Mesenchymal stem cell (in vitro differentiated cells and primary cell): ENCODE measurements around the gene KCNA3.

Experiments used
- DNase-seq: peaks from one replicate; pipeline ENCODE4 v3.0.0-alpha.2; 2013
- H2AFZ ChIP-seq: one replicate; pipeline ENCODE4 v1.6.1; 2013; ENCODE audit warnings: low read depth, mild to moderate bottlenecking, control low read depth, inconsistent platforms, low read length, moderate library complexity
- H2AK5ac ChIP-seq: 2 replicates; pipeline ENCODE4 v1.6.1; 2013; ENCODE audit warnings: low read length, moderate library complexity, mild to moderate bottlenecking, inconsistent platforms; ENCODE audit not compliant: severe bottlenecking
- H2BK120ac ChIP-seq: one replicate; pipeline ENCODE4 v1.6.1; 2013; ENCODE audit warnings: low read depth, mild to moderate bottlenecking, inconsistent platforms, low read length, moderate library complexity
- H2BK12ac ChIP-seq, 2 experiments: one replicate each; pipeline ENCODE4 v1.6.1; 2013; ENCODE audit warnings: inconsistent platforms in 2 of 2, low read length in 2 of 2, mild to moderate bottlenecking in 2 of 2, moderate library complexity in 2 of 2, control low read depth in 1 of 2
- H2BK15ac ChIP-seq: one replicate; pipeline ENCODE4 v1.6.1; 2013; ENCODE audit warnings: mild to moderate bottlenecking, low read depth, inconsistent platforms; ENCODE audit not compliant: poor library complexity, severe bottlenecking
- H2BK5ac ChIP-seq: 2 replicates; pipeline ENCODE4 v1.6.1; 2013; ENCODE audit warnings: low read depth, mild to moderate bottlenecking, low read length, control low read depth, inconsistent platforms; ENCODE audit not compliant: poor library complexity, severe bottlenecking
- H3K14ac ChIP-seq, 2 experiments: one replicate each; pipeline ENCODE4 v1.6.1; 2013; ENCODE audit warnings: inconsistent platforms in 2 of 2, low read length in 2 of 2, control low read depth in 1 of 2, mild to moderate bottlenecking in 1 of 2, moderate library complexity in 1 of 2
- H3K18ac ChIP-seq, 2 experiments: one replicate each; pipeline ENCODE4 v1.6.1; 2013; ENCODE audit warnings: inconsistent platforms in 2 of 2, low read length in 2 of 2, control low read depth in 1 of 2, low read depth in 1 of 2, mild to moderate bottlenecking in 1 of 2
- H3K23ac ChIP-seq, 2 experiments: one replicate each; pipeline ENCODE4 v1.6.1; 2013; ENCODE audit warnings: inconsistent platforms in 2 of 2, low read length in 2 of 2, mild to moderate bottlenecking in 2 of 2, moderate library complexity in 2 of 2, control low read depth in 1 of 2
- H3K27ac ChIP-seq: 2 replicates; pipeline ENCODE4 v1.5.1; 2013; ENCODE audit warnings: mild to moderate bottlenecking, moderate library complexity, low read length, control low read depth, inconsistent platforms; ENCODE audit not compliant: poor library complexity, severe bottlenecking
- H3K27me3 ChIP-seq, 2 experiments: 2 replicates each; pipeline versions ENCODE4 v1.6.1 to v1.7.0; 2013; ENCODE audit warnings: low read length in 2 of 2, mild to moderate bottlenecking in 2 of 2, moderate library complexity in 2 of 2, control low read depth in 1 of 2, inconsistent platforms in 1 of 2; ENCODE audit not compliant: control insufficient read depth in 1 of 2, insufficient read depth in 1 of 2
- H3K36me3 ChIP-seq, 2 experiments: 2 replicates each; pipeline versions ENCODE4 v1.6.1 to v1.7.0; 2013; ENCODE audit warnings: low read length in 2 of 2, control low read depth in 1 of 2, inconsistent platforms in 1 of 2, low read depth in 1 of 2, mild to moderate bottlenecking in 1 of 2; ENCODE audit not compliant: insufficient read depth in 2 of 2, control insufficient read depth in 1 of 2
- H3K4ac ChIP-seq, 2 experiments: one replicate each; pipeline ENCODE4 v1.6.1; 2013; ENCODE audit warnings: inconsistent platforms in 2 of 2, low read length in 2 of 2, mild to moderate bottlenecking in 2 of 2, moderate library complexity in 2 of 2, control low read depth in 1 of 2, low read depth in 1 of 2
- H3K4me1 ChIP-seq: 2 replicates; pipeline ENCODE4 v1.6.1; 2013; ENCODE audit warnings: low read depth, low read length, control low read depth; ENCODE audit not compliant: control insufficient read depth, insufficient read depth
- H3K4me2 ChIP-seq: 2 replicates; pipeline ENCODE4 v1.6.1; 2013; ENCODE audit warnings: low read length, mild to moderate bottlenecking, inconsistent platforms; ENCODE audit not compliant: poor library complexity, severe bottlenecking
- H3K4me3 ChIP-seq, 2 experiments: 2 replicates each; pipeline versions ENCODE4 v1.5.1 to v1.7.0; 2013; ENCODE audit warnings: low read length in 2 of 2, mild to moderate bottlenecking in 2 of 2, control low read depth in 1 of 2, low read depth in 1 of 2; ENCODE audit not compliant: insufficient read depth in 1 of 2
- H3K79me1 ChIP-seq: replicated peaks from 2 replicates; pipeline ENCODE4 v1.6.1; 2013; ENCODE audit warnings: mild to moderate bottlenecking, control low read depth, low read length, inconsistent platforms; ENCODE audit not compliant: poor library complexity, severe bottlenecking
- H3K9ac ChIP-seq: 2 replicates; pipeline ENCODE4 v1.7.0; 2013; ENCODE audit warnings: mild to moderate bottlenecking, low read length, moderate library complexity
- H3K9me3 ChIP-seq: 2 replicates; pipeline ENCODE4 v1.7.0; 2013; ENCODE audit warnings: mild to moderate bottlenecking, low read length; ENCODE audit not compliant: control insufficient read depth
- H4K8ac ChIP-seq: one replicate; pipeline ENCODE4 v1.6.1; 2013; ENCODE audit warnings: inconsistent platforms, mild to moderate bottlenecking, low read length, moderate library complexity
- H4K91ac ChIP-seq: one replicate; pipeline ENCODE4 v1.6.1; 2013; ENCODE audit warnings: mild to moderate bottlenecking, low read length, inconsistent platforms
- WGBS: methylation state at CpG from one replicate; pipeline ENCODE4 v1.1.7; 2013; ENCODE audit warnings: mixed read lengths; 5-methylcytosine and 5-hydroxymethylcytosine counted together

KCNA3 gene

GRCh38 chr1:110689868-110690267, 15.1 kb upstream of the KCNA3 start:
- H3K9ac ChIP-seq, result no peak overlapping the region
- H3K23ac ChIP-seq, result no peak overlapping the region
- H3K79me1 ChIP-seq, result no peaks in the 10 kb centered on the region
- no peak for DNase-seq
- H2AK5ac ChIP-seq, result no peak overlapping the region
- no peak overlapping the region for H3K18ac ChIP-seq
- H3K4me2 ChIP-seq, result no peak overlapping the region
- H3K36me3 ChIP-seq, result no peaks in the 10 kb centered on the region
- no peak overlapping the region for H3K14ac ChIP-seq
- H3K4me1 ChIP-seq, result no peaks in the 10 kb centered on the region
- H3K9me3 ChIP-seq, result no peaks in the 10 kb centered on the region
- H2BK15ac ChIP-seq, result no peak overlapping the region
- no peak overlapping the region for H2BK12ac ChIP-seq
- H2AFZ ChIP-seq, result no peak overlapping the region
- no peak overlapping the region for H4K8ac ChIP-seq
- no peak overlapping the region for H4K91ac ChIP-seq
- no peak overlapping the region for H2BK120ac ChIP-seq
- no peak overlapping the region for H3K4me3 ChIP-seq
- no peak overlapping the region for H2BK5ac ChIP-seq
- no peak overlapping the region for H3K27ac ChIP-seq
- H3K27me3 ChIP-seq, result peaks cover 0 to 6% of the 10 kb centered on the region in 2 experiments
- no peak overlapping the region for H3K4ac ChIP-seq

- Histone ChIP-seq H3K27me3 (peaks cover 0 to 6% of the 10 kb centered on the region in 2 experiments), H3K4me2 (no peak overlapping the region), H2AFZ (no peak overlapping the region), H3K27ac (no peak overlapping the region), H2BK15ac (no peak overlapping the region), H3K23ac (no peak overlapping the region), H3K14ac (no peak overlapping the region), H3K79me1 (no peaks in the 10 kb centered on the region), H3K4ac (no peak overlapping the region), H2BK120ac (no peak overlapping the region), H3K4me3 (no peak overlapping the region), H2BK12ac (no peak overlapping the region), H4K91ac (no peak overlapping the region), H3K9me3 (no peaks in the 10 kb centered on the region), H3K9ac (no peak overlapping the region), H4K8ac (no peak overlapping the region), H3K36me3 (no peaks in the 10 kb centered on the region), H3K18ac (no peak overlapping the region), H3K4me1 (no peaks in the 10 kb centered on the region), H2BK5ac (no peak overlapping the region), H2AK5ac (no peak overlapping the region)
- DNase-seq, result no peak
- WGBS, result 86% methylated on average over 3 of the region's 3 CpGs
These were observed 13.8 kb upstream of the KCNA3 start for GRCh38 chr1:110688514-110688913.

- no peak overlapping the region for H3K4me2 ChIP-seq
- no CpG with 5 or more reads among the region's 1 CpG for WGBS
- H3K27ac ChIP-seq, result no peak overlapping the region
- H2BK15ac ChIP-seq, result no peak overlapping the region
- no peak overlapping the region for H2BK5ac ChIP-seq
- no peak overlapping the region for H4K91ac ChIP-seq
- no peak overlapping the region for H2AFZ ChIP-seq
- H3K4me1 ChIP-seq, result no peaks in the 10 kb centered on the region
- H3K4me3 ChIP-seq, result no peak overlapping the region
- no peak overlapping the region for H2BK120ac ChIP-seq
- H3K23ac ChIP-seq, result no peak overlapping the region
- no peaks in the 10 kb centered on the region for H3K36me3 ChIP-seq
- DNase-seq, result no peak
- no peak overlapping the region for H2BK12ac ChIP-seq
- no peaks in the 10 kb centered on the region for H3K79me1 ChIP-seq
- H4K8ac ChIP-seq, result no peak overlapping the region
- no peak overlapping the region for H3K14ac ChIP-seq
- H2AK5ac ChIP-seq, result no peak overlapping the region
- H3K4ac ChIP-seq, result no peak overlapping the region
- H3K9ac ChIP-seq, result no peak overlapping the region
- no peak overlapping the region for H3K18ac ChIP-seq
- no peaks in the 10 kb centered on the region for H3K9me3 ChIP-seq
- H3K27me3 ChIP-seq, result peaks cover 0 to 4% of the 10 kb centered on the region in 2 experiments
These were observed 12.5 kb upstream of the KCNA3 start for GRCh38 chr1:110687250-110687649.

GRCh38 chr1:110686188-110686587, 11.4 kb upstream of the KCNA3 start:
- Histone ChIP-seq H3K9ac (no peak overlapping the region), H3K23ac (no peak overlapping the region), H4K91ac (no peak overlapping the region), H3K9me3 (no peaks in the 10 kb centered on the region), H2BK15ac (no peak overlapping the region), H3K4me3 (no peak overlapping the region), H3K14ac (no peak overlapping the region), H3K4ac (no peak overlapping the region), H3K79me1 (no peaks in the 10 kb centered on the region), H2AK5ac (no peak overlapping the region), H4K8ac (no peak overlapping the region), H3K4me2 (no peak overlapping the region), H3K27me3 (peaks cover 0 to 12% of the 10 kb centered on the region in 2 experiments), H3K36me3 (no peaks in the 10 kb centered on the region), H2AFZ (no peak overlapping the region), H3K27ac (no peak overlapping the region), H3K4me1 (no peaks in the 10 kb centered on the region), H3K18ac (no peak overlapping the region), H2BK120ac (no peak overlapping the region), H2BK5ac (no peak overlapping the region), H2BK12ac (no peak overlapping the region)
- no peak for DNase-seq
- WGBS, result 90% methylated on average over 4 of the region's 4 CpGs
